ENCODE measurements around the gene ABCA2. TPM values are rescaled to one million over a fixed set of nuclear protein-coding genes. Genes with fewer than 3 reads are reported as not detected.

Gene ABCA2
- total RNA-seq, 1 donor from 2014 or later: 2.1 TPM

DNA sequence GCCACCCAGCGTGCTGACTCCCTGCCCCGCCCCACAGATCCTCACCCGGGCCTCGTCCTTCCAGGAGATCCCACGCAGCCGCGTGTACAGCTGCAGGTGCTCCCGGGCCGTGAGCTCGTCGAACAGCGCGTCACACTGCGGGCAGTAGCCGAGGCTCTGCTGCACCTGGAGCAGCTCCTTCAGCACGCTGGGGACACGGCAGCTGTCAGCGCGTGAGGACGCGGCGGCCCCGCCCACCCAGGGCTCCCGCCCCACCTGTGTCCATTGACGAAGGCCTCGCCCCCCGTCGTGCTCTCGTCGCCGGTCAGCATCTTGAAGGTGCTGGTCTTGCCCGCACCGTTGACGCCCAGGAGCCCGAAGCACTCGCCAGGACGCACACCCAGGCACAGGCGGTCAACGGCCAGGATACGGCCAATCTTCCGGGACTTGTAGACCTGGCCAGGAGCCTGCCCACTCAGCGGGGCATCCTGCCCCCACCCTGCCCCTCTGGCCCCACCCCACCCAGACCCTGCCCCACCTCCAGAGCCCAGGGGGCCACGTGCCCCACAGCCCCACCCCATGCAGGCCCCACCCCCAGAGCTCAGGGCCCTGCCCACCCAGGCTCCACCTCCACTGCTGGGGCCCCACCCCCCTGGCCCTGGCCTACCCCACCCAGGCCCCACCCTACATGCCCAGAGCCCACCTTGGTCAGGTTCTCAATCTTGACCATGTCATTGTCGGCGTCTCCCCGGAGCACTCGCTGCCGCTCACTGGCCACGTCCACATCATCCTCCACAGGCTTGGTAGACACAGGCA is 17.9 kb downstream of the ABCA2 start:
- no peak for TF ChIP-seq CTCF (IDR thresholded peaks at IDR 0.05; ENCODE audit: unreplicated experiment)
- Mint-ChIP-seq H3K27me3 (ENCODE audit: unreplicated experiment) (peaks cover under 1% of the 10 kb centered on the region), H3K36me3 (ENCODE audit: low read depth, unreplicated experiment) (no peaks in the 10 kb centered on the region), H3K27ac (ENCODE audit: unreplicated experiment) (no peak overlapping the region), H3K4me3 (ENCODE audit: unreplicated experiment) (no peak overlapping the region), H3K9me3 (ENCODE audit: unreplicated experiment) (no peaks in the 10 kb centered on the region), H3K4me1 (ENCODE audit: unreplicated experiment) (no peaks in the 10 kb centered on the region)
- no peak for DNase-seq (ENCODE audit: low spot score)

- H3K4me3 Mint-ChIP-seq (ENCODE audit: unreplicated experiment): no peak overlapping the region
- H3K9me3 Mint-ChIP-seq (ENCODE audit: unreplicated experiment): peaks cover 5% of the 10 kb centered on the region
- H3K4me1 Mint-ChIP-seq (ENCODE audit: unreplicated experiment): no peaks in the 10 kb centered on the region
- no peaks in the 10 kb centered on the region for H3K36me3 Mint-ChIP-seq (ENCODE audit: low read depth, unreplicated experiment)
- TF ChIP-seq CTCF (IDR thresholded peaks at IDR 0.05; ENCODE audit: unreplicated experiment): no peak
- DNase-seq (ENCODE audit: low spot score): no peak
- H3K27ac Mint-ChIP-seq (ENCODE audit: unreplicated experiment): no peak overlapping the region
- H3K27me3 Mint-ChIP-seq (ENCODE audit: unreplicated experiment): peaks cover 6% of the 10 kb centered on the region
These were observed 18.8 kb downstream of the ABCA2 start for GRCh38 chr9:137009217-137009616.

DNA sequence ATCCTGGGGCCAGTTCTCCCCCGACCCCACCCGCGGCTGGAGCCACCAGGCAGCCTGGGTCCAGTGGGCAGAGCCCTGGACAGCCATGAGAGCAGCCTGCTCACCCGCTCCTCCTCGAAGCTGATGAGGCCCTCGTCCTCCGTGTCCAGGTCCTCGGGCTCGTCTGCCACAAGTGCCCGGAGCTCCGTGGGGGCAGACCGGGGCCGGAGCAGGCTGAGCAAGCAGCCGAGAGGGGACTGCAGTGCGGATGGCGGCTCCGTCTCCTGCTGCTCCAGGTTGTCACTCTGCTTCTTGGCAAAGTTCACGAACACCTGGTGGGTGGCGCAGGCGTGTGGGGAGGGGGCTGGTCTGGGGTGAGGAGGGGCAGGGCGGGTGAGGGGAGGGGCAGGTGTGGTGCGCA is 19.7 kb downstream of the ABCA2 start:
- H3K36me3 Mint-ChIP-seq (ENCODE audit: low read depth, unreplicated experiment): no peaks in the 10 kb centered on the region
- no peak overlapping the region for H3K27ac Mint-ChIP-seq (ENCODE audit: unreplicated experiment)
- H3K27me3 Mint-ChIP-seq (ENCODE audit: unreplicated experiment): peaks cover 7% of the 10 kb centered on the region
- no peaks in the 10 kb centered on the region for H3K4me1 Mint-ChIP-seq (ENCODE audit: unreplicated experiment)
- TF ChIP-seq CTCF (IDR thresholded peaks at IDR 0.05; ENCODE audit: unreplicated experiment): no peak
- DNase-seq (ENCODE audit: low spot score): no peak
- no peak overlapping the region for H3K4me3 Mint-ChIP-seq (ENCODE audit: unreplicated experiment)
- peaks cover 5% of the 10 kb centered on the region for H3K9me3 Mint-ChIP-seq (ENCODE audit: unreplicated experiment)

GRCh38 chr9:137007816-137008270 is 20.2 kb downstream of the ABCA2 start:
- DNase-seq (ENCODE audit: low spot score): no peak
- Mint-ChIP-seq H3K4me1 (ENCODE audit: unreplicated experiment) (no peaks in the 10 kb centered on the region), H3K27ac (ENCODE audit: unreplicated experiment) (no peak overlapping the region), H3K27me3 (ENCODE audit: unreplicated experiment) (peaks cover 7% of the 10 kb centered on the region), H3K36me3 (ENCODE audit: low read depth, unreplicated experiment) (no peaks in the 10 kb centered on the region), H3K9me3 (ENCODE audit: unreplicated experiment) (peaks cover 5% of the 10 kb centered on the region), H3K4me3 (ENCODE audit: unreplicated experiment) (no peak overlapping the region)
- no peak for TF ChIP-seq CTCF (IDR thresholded peaks at IDR 0.05; ENCODE audit: unreplicated experiment)

DNA sequence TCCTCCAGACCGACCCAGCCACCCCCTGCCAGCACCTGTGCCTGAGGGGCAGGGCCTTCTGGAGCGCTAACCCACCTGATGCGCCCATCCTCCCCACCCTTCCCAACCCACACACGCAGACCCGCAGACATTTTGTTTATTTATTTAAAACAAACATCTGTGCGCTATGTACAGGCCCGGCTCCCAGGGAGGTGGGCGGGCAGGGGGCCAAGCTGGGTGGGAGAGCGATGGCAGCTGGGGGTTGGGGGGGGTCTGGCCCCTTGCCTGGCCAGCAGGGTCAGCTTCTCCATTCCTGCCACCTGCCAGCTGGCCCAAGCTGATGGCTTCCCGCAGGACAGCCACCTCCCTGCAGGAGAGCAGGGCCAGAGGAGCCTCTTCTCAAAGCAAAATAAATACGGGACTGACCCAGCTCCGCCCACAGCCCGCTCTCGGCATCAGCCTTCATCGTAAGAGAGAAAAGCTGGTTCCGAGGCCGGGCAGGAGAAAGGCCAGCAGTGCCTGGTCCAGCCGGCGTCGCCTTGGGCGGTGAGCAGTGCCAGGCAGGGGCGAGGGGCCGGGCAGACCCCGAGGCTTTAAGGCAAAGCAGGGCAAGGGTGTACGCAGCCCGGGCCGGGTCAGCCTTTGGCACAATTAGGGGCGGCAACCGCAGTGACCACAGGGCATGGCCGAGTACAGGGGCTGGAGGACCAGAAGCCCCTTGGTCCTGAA is 20.8 kb downstream of the ABCA2 start:
- no peak for DNase-seq (ENCODE audit: low spot score)
- Mint-ChIP-seq H3K27me3 (ENCODE audit: unreplicated experiment) (peaks cover 7% of the 10 kb centered on the region), H3K4me1 (ENCODE audit: unreplicated experiment) (no peaks in the 10 kb centered on the region), H3K27ac (ENCODE audit: unreplicated experiment) (no peak overlapping the region), H3K9me3 (ENCODE audit: unreplicated experiment) (peaks cover 5% of the 10 kb centered on the region), H3K4me3 (ENCODE audit: unreplicated experiment) (no peak overlapping the region), H3K36me3 (ENCODE audit: low read depth, unreplicated experiment) (no peaks in the 10 kb centered on the region)
- no peak for TF ChIP-seq CTCF (IDR thresholded peaks at IDR 0.05; ENCODE audit: unreplicated experiment)
